Right atrium auricular region (tissue), 2 donors: ENCODE results near the gene GDF9. TPM values are rescaled to one million over a fixed set of nuclear protein-coding genes. Genes with fewer than 3 reads are reported as not detected.
A peak's percentile ranks its signal among the peaks of the same experiment; 100 is the strongest.

ENCODE experiments used
- DNase-seq: peaks from one replicate; pipeline ENCODE4 v3.0.0-alpha.2; 2019; ENCODE audit warnings: low spot score
- H3K27ac ChIP-seq, 2 donors: fragments of 200-600 bp; sonication (generic); 1 replicate in 1 of 2; 2 replicates in 1 of 2; pipeline ENCODE4 v1.5.1; 2016 to 2019
- H3K27me3 ChIP-seq, 2 donors: fragments of 200-600 bp; sonication (generic); one replicate each; pipeline versions ENCODE4 v1.5.1 to v1.6.0; 2017 to 2019
- H3K36me3 ChIP-seq: fragments of 200-600 bp; sonication (generic); one replicate; pipeline ENCODE4 v1.5.1; 2016
- H3K4me1 ChIP-seq, 2 donors: fragments of 200-600 bp; sonication (generic); one replicate each; pipeline versions ENCODE4 v1.5.1 to v1.6.0; 2017 to 2019
- H3K4me3 ChIP-seq, 2 donors: fragments of 200-600 bp; sonication (generic); 1 replicate in 1 of 2; 2 replicates in 1 of 2; pipeline ENCODE4 v1.5.1; 2017 to 2019; ENCODE audit warnings: mild to moderate bottlenecking in 1 of 2, moderate library complexity in 1 of 2
- H3K9me3 ChIP-seq, 2 donors: fragments of 200-600 bp; sonication (generic); one replicate each; pipeline ENCODE4 v1.5.1; 2019
- total RNA-seq, 2 donors: library from RNA; depleted of rRNA; stranded (reverse); fragments of >200 nt; gene quantifications; one replicate each; pipeline ENCODE4 v1.1.0, GENCODE V29; 2016
- TF ChIP-seq, protein P1 (sequence below), 2 donors: fragments of 200-600 bp; sonication (generic); IDR thresholded peaks; one replicate each; pipeline ENCODE4 v1.5.1; 2019; ENCODE audit warnings: antibody characterized with exemption in 2 of 2

The GDF9 gene
- total RNA-seq, 2 donors from 2014 or later: 0.20 to 0.22 TPM

DNA sequence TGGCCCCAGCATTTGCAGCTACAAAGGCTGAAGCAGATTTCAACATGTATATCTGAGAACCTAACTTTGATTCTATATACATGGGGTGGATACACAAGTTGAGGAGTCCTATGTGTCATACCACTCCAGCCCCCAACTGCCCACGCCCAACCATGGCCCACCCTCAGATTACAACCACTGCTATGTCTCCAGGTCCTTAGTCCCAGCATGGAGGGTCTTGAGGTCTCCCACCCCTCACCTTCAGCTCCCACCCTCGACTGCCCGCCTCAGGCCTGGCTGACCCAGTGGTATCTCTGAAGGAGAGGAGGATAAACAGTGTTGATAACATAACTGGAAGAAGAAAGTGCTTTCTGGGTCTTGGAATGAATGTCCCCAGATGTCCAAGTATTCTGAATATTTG lies 44.9 kb downstream of the GDF9 start:
- peaks cover 0 to 28% of the 10 kb centered on the region in 2 donors for H3K4me1 ChIP-seq
- no peak overlapping the region for H3K4me3 ChIP-seq
- H3K27me3 ChIP-seq: no peaks in the 10 kb centered on the region
- H3K27ac ChIP-seq: no peak overlapping the region
- no peak for DNase-seq
- no peaks in the 10 kb centered on the region for H3K36me3 ChIP-seq
- H3K9me3 ChIP-seq: no peaks in the 10 kb centered on the region
- TF ChIP-seq, protein P1, sequence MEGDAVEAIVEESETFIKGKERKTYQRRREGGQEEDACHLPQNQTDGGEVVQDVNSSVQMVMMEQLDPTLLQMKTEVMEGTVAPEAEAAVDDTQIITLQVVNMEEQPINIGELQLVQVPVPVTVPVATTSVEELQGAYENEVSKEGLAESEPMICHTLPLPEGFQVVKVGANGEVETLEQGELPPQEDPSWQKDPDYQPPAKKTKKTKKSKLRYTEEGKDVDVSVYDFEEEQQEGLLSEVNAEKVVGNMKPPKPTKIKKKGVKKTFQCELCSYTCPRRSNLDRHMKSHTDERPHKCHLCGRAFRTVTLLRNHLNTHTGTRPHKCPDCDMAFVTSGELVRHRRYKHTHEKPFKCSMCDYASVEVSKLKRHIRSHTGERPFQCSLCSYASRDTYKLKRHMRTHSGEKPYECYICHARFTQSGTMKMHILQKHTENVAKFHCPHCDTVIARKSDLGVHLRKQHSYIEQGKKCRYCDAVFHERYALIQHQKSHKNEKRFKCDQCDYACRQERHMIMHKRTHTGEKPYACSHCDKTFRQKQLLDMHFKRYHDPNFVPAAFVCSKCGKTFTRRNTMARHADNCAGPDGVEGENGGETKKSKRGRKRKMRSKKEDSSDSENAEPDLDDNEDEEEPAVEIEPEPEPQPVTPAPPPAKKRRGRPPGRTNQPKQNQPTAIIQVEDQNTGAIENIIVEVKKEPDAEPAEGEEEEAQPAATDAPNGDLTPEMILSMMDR (IDR thresholded peaks at IDR 0.05): no peak

DNA sequence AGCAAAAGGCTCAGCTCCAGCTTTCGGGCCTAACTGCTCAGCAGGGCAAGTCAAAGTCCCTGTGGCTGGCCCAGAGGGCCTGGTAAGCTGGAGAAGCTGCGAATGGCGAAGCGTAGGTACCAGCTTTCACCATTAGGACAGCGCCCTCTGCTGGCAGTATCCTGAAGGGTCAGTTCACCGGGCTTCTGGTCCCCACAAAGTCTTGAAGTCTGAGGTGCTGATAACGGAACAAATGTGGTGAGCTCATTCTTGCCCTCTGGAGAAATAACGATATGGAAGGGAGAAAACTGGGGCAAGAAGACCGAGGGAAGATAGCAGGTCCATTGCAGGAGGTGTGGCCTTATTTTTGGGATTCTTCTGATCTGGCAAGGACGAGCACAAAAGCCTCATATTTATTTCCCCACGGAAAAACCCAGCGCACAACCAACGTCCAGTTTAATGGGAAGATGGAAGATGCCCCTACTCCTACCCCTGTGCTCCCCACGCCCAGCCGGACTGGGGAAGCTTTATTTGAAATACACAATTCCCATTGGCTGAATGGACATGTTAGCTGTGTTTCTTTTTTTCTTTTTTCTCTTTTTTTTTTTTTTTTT lies 46.0 kb downstream of the GDF9 start:
- H3K36me3 ChIP-seq: no peaks in the 10 kb centered on the region
- TF ChIP-seq, protein P1 (IDR thresholded peaks at IDR 0.05): peak; percentile 94
- no peaks in the 10 kb centered on the region for H3K9me3 ChIP-seq
- H3K27ac ChIP-seq: no peak overlapping the region
- H3K4me3 ChIP-seq: no peak overlapping the region
- peak; percentile 96 for DNase-seq
- peaks cover 0 to 21% of the 10 kb centered on the region in 2 donors for H3K4me1 ChIP-seq
- no peaks in the 10 kb centered on the region for H3K27me3 ChIP-seq

DNA sequence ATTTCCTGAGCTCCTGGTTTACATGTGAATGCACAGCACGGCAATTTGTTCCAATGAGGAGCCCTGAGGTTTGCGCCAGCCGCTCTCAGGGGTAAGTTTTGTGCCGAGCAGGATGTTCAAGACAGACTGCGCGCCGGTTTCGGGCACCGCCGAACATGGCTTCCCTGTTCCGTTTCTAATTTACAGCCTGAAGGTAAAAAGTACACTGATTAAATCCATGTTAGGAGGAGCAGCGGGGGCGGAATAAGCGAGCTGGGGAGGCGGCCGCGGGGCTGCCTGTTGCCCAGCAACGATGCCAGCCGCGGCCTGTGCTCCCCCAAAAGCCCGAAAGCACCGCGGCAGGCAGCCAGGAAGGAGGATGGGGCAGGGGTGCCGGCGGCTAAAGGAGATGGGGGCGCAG lies 46.8 kb downstream of the GDF9 start:
- Histone ChIP-seq H3K4me3 (peak overlapping the region in 1 of 2 donors; percentile 8), H3K9me3 (no peaks in the 10 kb centered on the region), H3K27me3 (no peaks in the 10 kb centered on the region), H3K4me1 (peaks cover 0 to 21% of the 10 kb centered on the region in 2 donors), H3K36me3 (no peaks in the 10 kb centered on the region), H3K27ac (no peak overlapping the region)
- TF ChIP-seq, protein P1 (IDR thresholded peaks at IDR 0.05): no peak
- no peak for DNase-seq

DNA sequence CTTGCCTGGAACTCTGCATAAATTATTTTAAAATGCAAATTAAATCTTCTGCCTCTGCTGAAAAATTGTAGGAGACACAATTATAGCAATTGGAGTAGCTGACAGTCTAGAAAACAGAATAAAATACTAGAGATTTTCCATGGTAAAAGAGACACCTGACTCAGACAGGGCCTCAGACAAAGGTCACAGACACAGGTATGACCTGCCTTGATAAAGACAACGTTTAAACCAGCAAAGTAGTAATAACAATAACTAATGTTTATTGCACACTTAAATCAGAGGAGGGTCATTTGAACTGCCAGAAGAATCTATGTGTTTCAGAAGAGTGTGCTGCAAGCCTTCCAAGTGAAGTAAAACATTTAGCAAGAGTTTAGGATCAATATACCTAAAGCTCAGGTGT lies 49.3 kb downstream of the GDF9 start:
- Histone ChIP-seq H3K27ac (no peak overlapping the region), H3K27me3 (peaks cover 9% of the 10 kb centered on the region in 2 donors), H3K36me3 (no peaks in the 10 kb centered on the region), H3K9me3 (no peaks in the 10 kb centered on the region), H3K4me3 (no peak overlapping the region), H3K4me1 (peaks cover 0 to 25% of the 10 kb centered on the region in 2 donors)
- TF ChIP-seq, protein P1 (IDR thresholded peaks at IDR 0.05): no peak
- no peak for DNase-seq

DNA sequence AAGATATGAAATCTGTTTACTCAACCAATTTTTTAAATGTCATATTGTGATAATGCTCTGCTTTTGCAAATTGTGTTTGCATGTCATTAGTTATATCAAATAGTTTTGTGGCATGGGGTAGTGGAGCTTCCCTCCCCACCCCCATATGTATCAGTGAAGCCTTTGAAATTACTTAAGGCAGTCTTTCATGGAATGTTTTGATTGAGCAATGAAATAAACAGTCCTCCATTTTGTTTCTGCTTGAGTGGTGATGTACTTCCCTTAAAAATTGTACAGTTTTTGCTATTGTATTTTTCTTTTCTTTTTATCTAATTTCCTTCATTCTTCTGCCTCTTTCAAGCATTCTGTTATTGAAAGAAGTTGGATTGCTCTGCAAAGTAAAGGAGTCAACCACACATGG lies 49.7 kb downstream of the GDF9 start:
- Histone ChIP-seq H3K27me3 (peaks cover 13% of the 10 kb centered on the region in 2 donors), H3K9me3 (no peaks in the 10 kb centered on the region), H3K36me3 (no peaks in the 10 kb centered on the region), H3K4me3 (no peak overlapping the region), H3K27ac (no peak overlapping the region), H3K4me1 (peaks cover 0 to 25% of the 10 kb centered on the region in 2 donors)
- TF ChIP-seq, protein P1 (IDR thresholded peaks at IDR 0.05): no peak
- DNase-seq: no peak

DNA sequence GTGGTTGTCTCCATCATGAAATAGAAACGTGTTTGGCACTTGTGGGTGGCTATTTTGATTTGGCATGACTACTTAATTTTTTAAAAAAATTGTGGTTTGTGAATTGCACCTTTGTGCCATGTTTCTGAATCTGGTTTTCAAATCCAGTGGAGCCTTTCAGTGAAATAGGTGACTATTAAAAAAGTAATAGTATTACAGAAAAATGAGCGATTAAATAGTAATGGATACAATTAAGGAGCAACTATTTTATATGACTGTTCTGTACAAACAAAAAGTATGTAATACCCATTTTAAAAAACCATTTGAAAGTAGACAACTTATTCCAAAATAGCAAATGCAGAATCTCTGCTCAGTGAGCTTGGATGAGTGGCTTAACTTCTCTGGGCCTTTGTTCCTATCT lies 50.2 kb downstream of the GDF9 start:
- Histone ChIP-seq H3K4me1 (peaks cover 0 to 25% of the 10 kb centered on the region in 2 donors), H3K4me3 (no peak overlapping the region), H3K36me3 (no peaks in the 10 kb centered on the region), H3K27ac (no peak overlapping the region), H3K27me3 (peaks cover 17 to 18% of the 10 kb centered on the region in 2 donors), H3K9me3 (no peaks in the 10 kb centered on the region)
- TF ChIP-seq, protein P1 (IDR thresholded peaks at IDR 0.05): no peak
- no peak for DNase-seq
